T-cell (primary cell): Measurements from ENCODE around the gene ADAM10. TPM values are rescaled to one million over a fixed set of nuclear protein-coding genes. Genes with fewer than 3 reads are reported as not detected.
A peak's percentile ranks its signal among the peaks of the same experiment; 100 is the strongest.

Experiments
- ATAC-seq, 4 experiments: fragments of 200-7000 bp in 3 of 4; fragments of 150-1000 bp in 1 of 4; cut with Tn5 transposase; replicated peaks in 1 of 4; 1 replicate in 3 of 4; 2 replicates in 1 of 4; pipeline ENCODE4 v1.10.0; 2021; ENCODE audit warnings: moderate library complexity in 3 of 4, mild to moderate bottlenecking in 2 of 4, moderate number of reproducible peaks in 1 of 4
- CTCF ChIA-PET, 2 donors: fragments of 300-600 bp; sonication (Branson Sonifier 250); formaldehyde crosslinking; loops; one replicate each; lab custom pipeline; 2022; ENCODE audit warnings: antibody characterized with exemption in 2 of 2; lab: Charles Lee
- POLR2A ChIA-PET, 2 donors: fragments of 300-600 bp; sonication (Branson Sonifier 250); formaldehyde crosslinking; loops; one replicate each; lab custom pipeline; 2022; ENCODE audit warnings: antibody characterized with exemption in 2 of 2; lab: Charles Lee
- DNase-seq, 35 experiments: peaks; one replicate each; pipeline versions ENCODE4 v3.0.0 to v3.0.0-alpha.2; 2013 to 2023
- H3K27ac ChIP-seq: one replicate; pipeline ENCODE4 v1.5.1; 2013; ENCODE audit warnings: low read length
- H3K27me3 ChIP-seq, 2 experiments: replicated peaks in 1 of 2; 1 replicate in 1 of 2; 2 replicates in 1 of 2; pipeline versions ENCODE4 v1.6.1 to v1.7.0; 2013; ENCODE audit warnings: low read length in 1 of 2, mixed read lengths in 1 of 2; ENCODE audit not compliant: control insufficient read depth in 2 of 2, insufficient read depth in 2 of 2; ENCODE audit errors: extremely low read depth in 1 of 2
- H3K36me3 ChIP-seq, 2 donors: 1 replicate in 1 of 2; 2 replicates in 1 of 2; pipeline versions ENCODE4 v1.6.1 to v1.7.0; 2013; ENCODE audit warnings: low read length in 1 of 2; ENCODE audit not compliant: control insufficient read depth in 2 of 2, insufficient read depth in 1 of 2; ENCODE audit errors: extremely low read depth in 1 of 2
- H3K4me1 ChIP-seq, 2 experiments: 1 replicate in 1 of 2; 2 replicates in 1 of 2; pipeline versions ENCODE4 v1.6.1 to v1.7.0; 2013; ENCODE audit warnings: low read length in 2 of 2, mixed read lengths in 1 of 2; ENCODE audit not compliant: insufficient read depth in 2 of 2, control insufficient read depth in 1 of 2; ENCODE audit errors: extremely low read depth in 1 of 2
- H3K4me3 ChIP-seq, 2 donors: 1 replicate in 1 of 2; 2 replicates in 1 of 2; pipeline versions ENCODE4 v1.5.1 to v1.7.0; 2013; ENCODE audit warnings: mild to moderate bottlenecking in 2 of 2, low read length in 1 of 2, moderate library complexity in 1 of 2; ENCODE audit not compliant: control insufficient read depth in 1 of 2; ENCODE audit errors: extremely low read depth in 1 of 2
- H3K9me3 ChIP-seq: 2 replicates; pipeline ENCODE4 v1.7.0; 2013
- H3K27ac Mint-ChIP-seq, 2 donors: one replicate each; pipeline ENCODE4 v1.8.0; 2020 to 2021; ENCODE audit warnings: mild to moderate bottlenecking in 2 of 2, mixed read lengths in 2 of 2
- H3K27me3 Mint-ChIP-seq, 2 donors: one replicate each; pipeline ENCODE4 v1.8.0; 2021 to 2022; ENCODE audit warnings: mixed read lengths in 2 of 2
- H3K36me3 Mint-ChIP-seq: one replicate; pipeline ENCODE4 v1.8.0; 2021; ENCODE audit warnings: mixed read lengths
- H3K4me1 Mint-ChIP-seq, 3 donors: one replicate each; pipeline ENCODE4 v1.8.0; 2020 to 2022; ENCODE audit warnings: mixed read lengths in 3 of 3, mild to moderate bottlenecking in 1 of 3
- H3K4me3 Mint-ChIP-seq, 3 donors: one replicate each; pipeline ENCODE4 v1.8.0; 2020 to 2022; ENCODE audit warnings: mild to moderate bottlenecking in 3 of 3, mixed read lengths in 3 of 3, moderate library complexity in 3 of 3
- H3K9me3 Mint-ChIP-seq, 3 donors: one replicate each; pipeline ENCODE4 v1.8.0; 2020 to 2022; ENCODE audit warnings: mixed read lengths in 3 of 3
- WGBS: methylation state at CpG from one replicate; pipeline ENCODE4 v1.1.5; 2013; ENCODE audit warnings: missing lambda C conversion rate; ENCODE audit not compliant: insufficient coverage; 5-methylcytosine and 5-hydroxymethylcytosine counted together
- total RNA-seq, 35 experiments: library from RNA in 6 of 35; stranded (reverse) in 6 of 35; fragments of 120-200 nt in 1 of 35; gene quantifications; one replicate each; pipeline versions ENCODE4 v1.2.1 to v1.2.4 and lab custom pipeline; 2013 to 2026

The ADAM10 gene
- total RNA-seq, 5 donors from 2014 or later (not counting 1 experiment from before 2014, with no cell fraction given), result 99.5 to 146 (median 113) TPM

- Histone ChIP-seq H3K36me3 (no peaks in the 10 kb centered on the region), H3K4me1 (peaks cover 3 to 7% of the 10 kb centered on the region in 2 experiments), H3K27ac (no peak overlapping the region), H3K9me3 (no peaks in the 10 kb centered on the region), H3K4me3 (no peak overlapping the region), H3K27me3 (peaks cover 0 to 11% of the 10 kb centered on the region in 2 experiments)
- H3K4me3 Mint-ChIP-seq, result no peak overlapping the region
- 52% methylated on average over 6 of the region's 10 CpGs for WGBS
- H3K36me3 Mint-ChIP-seq, result no peaks in the 10 kb centered on the region
- no peaks in the 10 kb centered on the region for H3K27me3 Mint-ChIP-seq
- no peaks in the 10 kb centered on the region for H3K9me3 Mint-ChIP-seq
- no peak for ATAC-seq
- DNase-seq, result no peak
- ChIA-PET POLR2A (no interaction called here), CTCF (interaction anchor here in 1 of 2 donors (1.0 kb wide), 1 partner anchor 219 kb away, joined by 3 read pairs; no protein-coding TSS in a partner anchor)
- H3K4me1 Mint-ChIP-seq, result peaks cover 12 to 20% (median 16%) of the 10 kb centered on the region in 3 donors
- no peak overlapping the region for H3K27ac Mint-ChIP-seq
Observed at GRCh38 chr15:58553365-58553918, 196.1 kb downstream of the ADAM10 start.

- ChIA-PET CTCF (interaction anchor here in 1 of 2 donors (1.0 kb wide), 1 partner anchor 220 kb away, joined by 3 read pairs; no protein-coding TSS in a partner anchor), POLR2A (no interaction called here)
- peaks cover 12 to 20% (median 16%) of the 10 kb centered on the region in 3 donors for H3K4me1 Mint-ChIP-seq
- H3K9me3 ChIP-seq, result no peaks in the 10 kb centered on the region
- no peaks in the 10 kb centered on the region for H3K9me3 Mint-ChIP-seq
- no peaks in the 10 kb centered on the region for H3K36me3 Mint-ChIP-seq
- H3K27ac ChIP-seq, result no peak overlapping the region
- no peak overlapping the region for H3K27ac Mint-ChIP-seq
- ATAC-seq (no peak), DNase-seq (no peak)
- peaks cover 3 to 7% of the 10 kb centered on the region in 2 experiments for H3K4me1 ChIP-seq
- H3K27me3 Mint-ChIP-seq, result no peaks in the 10 kb centered on the region
- H3K27me3 ChIP-seq, result peaks cover 0 to 11% of the 10 kb centered on the region in 2 experiments
- H3K36me3 ChIP-seq, result no peaks in the 10 kb centered on the region
- 97% methylated on average over 20 of the region's 24 CpGs for WGBS
- H3K4me3 ChIP-seq, result no peak overlapping the region
- no peak overlapping the region for H3K4me3 Mint-ChIP-seq
Observed at GRCh38 chr15:58552505-58553364, 196.8 kb downstream of the ADAM10 start.

- POLR2A ChIA-PET, result no interaction called here
- Histone ChIP-seq H3K36me3 (no peaks in the 10 kb centered on the region), H3K27ac (no peak overlapping the region), H3K27me3 (peaks cover 0 to 11% of the 10 kb centered on the region in 2 experiments), H3K4me3 (no peak overlapping the region), H3K9me3 (no peaks in the 10 kb centered on the region), H3K4me1 (peaks cover 3 to 7% of the 10 kb centered on the region in 2 experiments)
- Mint-ChIP-seq H3K4me1 (peaks cover 12 to 24% (median 17%) of the 10 kb centered on the region in 3 donors), H3K4me3 (peak overlapping the region in 1 of 3 donors; percentile 48), H3K27ac (peak overlapping the region in 1 of 2 donors; percentile 16), H3K27me3 (no peaks in the 10 kb centered on the region), H3K9me3 (no peaks in the 10 kb centered on the region), H3K36me3 (no peaks in the 10 kb centered on the region)
- 91% methylated on average over 10 of the region's 23 CpGs for WGBS
- DNase-seq (no peak), ATAC-seq (no peak)
- CTCF ChIA-PET, result no interaction called here
Observed at GRCh38 chr15:58551764-58552504, 197.6 kb downstream of the ADAM10 start.

- no peaks in the 10 kb centered on the region for H3K36me3 Mint-ChIP-seq
- 30% methylated on average over 4 of the region's 10 CpGs for WGBS
- ATAC-seq (peak in 2 of 4 experiments; percentile 19 to 32), DNase-seq (no peak)
- no peak overlapping the region for H3K4me3 ChIP-seq
- H3K27ac ChIP-seq, result no peak overlapping the region
- peak overlapping the region in 1 of 2 donors; percentile 16 for H3K27ac Mint-ChIP-seq
- peaks cover 3 to 9% of the 10 kb centered on the region in 2 experiments for H3K4me1 ChIP-seq
- POLR2A ChIA-PET, result no interaction called here
- CTCF ChIA-PET, result no interaction called here
- no peaks in the 10 kb centered on the region for H3K9me3 ChIP-seq
- peak overlapping the region in 1 of 3 donors; percentile 48 for H3K4me3 Mint-ChIP-seq
- H3K36me3 ChIP-seq, result no peaks in the 10 kb centered on the region
- peaks cover 15 to 31% (median 23%) of the 10 kb centered on the region in 3 donors for H3K4me1 Mint-ChIP-seq
- peaks cover 0 to 11% of the 10 kb centered on the region in 2 experiments for H3K27me3 ChIP-seq
- no peaks in the 10 kb centered on the region for H3K27me3 Mint-ChIP-seq
- H3K9me3 Mint-ChIP-seq, result no peaks in the 10 kb centered on the region
Observed at GRCh38 chr15:58551084-58551763, 198.3 kb downstream of the ADAM10 start.

- ChIA-PET POLR2A (interaction anchor here in 1 of 2 donors (0.6 kb wide), 1 partner anchor 200 kb away, joined by 3 read pairs; the partner anchor contains the start of gene ADAM10), CTCF (no interaction called here)
- Mint-ChIP-seq H3K9me3 (no peaks in the 10 kb centered on the region), H3K36me3 (no peaks in the 10 kb centered on the region), H3K4me1 (peaks cover 29 to 46% (median 37%) of the 10 kb centered on the region in 3 donors), H3K27ac (no peak overlapping the region), H3K4me3 (no peak overlapping the region), H3K27me3 (no peaks in the 10 kb centered on the region)
- H3K4me1 ChIP-seq, result peaks cover 9 to 23% of the 10 kb centered on the region in 2 experiments
- ATAC-seq (no peak), DNase-seq (no peak)
- H3K27ac ChIP-seq, result no peak overlapping the region
- 100% methylated on average over 6 of the region's 7 CpGs for WGBS
- no peaks in the 10 kb centered on the region for H3K36me3 ChIP-seq
- H3K27me3 ChIP-seq, result peaks cover 0 to 11% of the 10 kb centered on the region in 2 experiments
- no peak overlapping the region for H3K4me3 ChIP-seq
- no peaks in the 10 kb centered on the region for H3K9me3 ChIP-seq
Observed at GRCh38 chr15:58549785-58550074, 199.8 kb downstream of the ADAM10 start.
